GM18498 (cell line): ENCODE measurements around the gene GPALPP1.
"Not testable (repeated sequence)": the region's sequence is repeated elsewhere in the genome, so short reads cannot be mapped to it uniquely, and the experiment has no call there.

Experiments used
- ATAC-seq: cut with Tn5 transposase; IDR thresholded peaks from one replicate; pipeline ENCODE4 v1.9.1; 2021; ENCODE audit warnings: mild to moderate bottlenecking, moderate library complexity; ENCODE audit not compliant: unreplicated experiment

GPALPP1 gene

GRCh38 chr13:45060062-45060461 is 70.7 kb downstream of the GPALPP1 start:
- ATAC-seq = no peak

- no peak for ATAC-seq
Measured at GRCh38 chr13:45063261-45063860, 74.0 kb downstream of the GPALPP1 start.

- ATAC-seq = not testable (repeated sequence)
Measured at GRCh38 chr13:45063889-45064288, 74.6 kb downstream of the GPALPP1 start.

- no peak for ATAC-seq
Measured at GRCh38 chr13:45064889-45065288, 75.6 kb downstream of the GPALPP1 start.

GRCh38 chr13:45068036-45069001 is 79.0 kb downstream of the GPALPP1 start:
- no peak for ATAC-seq

GRCh38 chr13:45073809-45074208 is 84.5 kb downstream of the GPALPP1 start:
- ATAC-seq = no peak

- no peak for ATAC-seq
Measured at GRCh38 chr13:45074721-45075120, 85.4 kb downstream of the GPALPP1 start.

- no peak for ATAC-seq
Measured at GRCh38 chr13:45078003-45078402, 88.7 kb downstream of the GPALPP1 start.
